ENCODE results near the gene NOL4L.

The NOL4L gene

GRCh38 chr20:32559753-32560380 is 25.3 kb downstream of the NOL4L start:
- DNase-seq (ENCODE audit: low read depth) = peak; percentile 28
- H3K4me3 ChIP-seq (ENCODE audit: low read depth, low read length) = no peak overlapping the region
- TF ChIP-seq MYC (IDR thresholded peaks at IDR 0.05; ENCODE audit: low read depth, low read length) (no peak), POLR2A (IDR thresholded peaks at IDR 0.05; ENCODE audit: extremely low read depth, insufficient read length) (no peak), MAX (IDR thresholded peaks at IDR 0.05; ENCODE audit: low read depth, low read length) (no peak)
- TF ChIP-seq, protein P1, sequence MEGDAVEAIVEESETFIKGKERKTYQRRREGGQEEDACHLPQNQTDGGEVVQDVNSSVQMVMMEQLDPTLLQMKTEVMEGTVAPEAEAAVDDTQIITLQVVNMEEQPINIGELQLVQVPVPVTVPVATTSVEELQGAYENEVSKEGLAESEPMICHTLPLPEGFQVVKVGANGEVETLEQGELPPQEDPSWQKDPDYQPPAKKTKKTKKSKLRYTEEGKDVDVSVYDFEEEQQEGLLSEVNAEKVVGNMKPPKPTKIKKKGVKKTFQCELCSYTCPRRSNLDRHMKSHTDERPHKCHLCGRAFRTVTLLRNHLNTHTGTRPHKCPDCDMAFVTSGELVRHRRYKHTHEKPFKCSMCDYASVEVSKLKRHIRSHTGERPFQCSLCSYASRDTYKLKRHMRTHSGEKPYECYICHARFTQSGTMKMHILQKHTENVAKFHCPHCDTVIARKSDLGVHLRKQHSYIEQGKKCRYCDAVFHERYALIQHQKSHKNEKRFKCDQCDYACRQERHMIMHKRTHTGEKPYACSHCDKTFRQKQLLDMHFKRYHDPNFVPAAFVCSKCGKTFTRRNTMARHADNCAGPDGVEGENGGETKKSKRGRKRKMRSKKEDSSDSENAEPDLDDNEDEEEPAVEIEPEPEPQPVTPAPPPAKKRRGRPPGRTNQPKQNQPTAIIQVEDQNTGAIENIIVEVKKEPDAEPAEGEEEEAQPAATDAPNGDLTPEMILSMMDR (IDR thresholded peaks at IDR 0.05; ENCODE audit: low read depth, low read length) = no peak

DNA sequence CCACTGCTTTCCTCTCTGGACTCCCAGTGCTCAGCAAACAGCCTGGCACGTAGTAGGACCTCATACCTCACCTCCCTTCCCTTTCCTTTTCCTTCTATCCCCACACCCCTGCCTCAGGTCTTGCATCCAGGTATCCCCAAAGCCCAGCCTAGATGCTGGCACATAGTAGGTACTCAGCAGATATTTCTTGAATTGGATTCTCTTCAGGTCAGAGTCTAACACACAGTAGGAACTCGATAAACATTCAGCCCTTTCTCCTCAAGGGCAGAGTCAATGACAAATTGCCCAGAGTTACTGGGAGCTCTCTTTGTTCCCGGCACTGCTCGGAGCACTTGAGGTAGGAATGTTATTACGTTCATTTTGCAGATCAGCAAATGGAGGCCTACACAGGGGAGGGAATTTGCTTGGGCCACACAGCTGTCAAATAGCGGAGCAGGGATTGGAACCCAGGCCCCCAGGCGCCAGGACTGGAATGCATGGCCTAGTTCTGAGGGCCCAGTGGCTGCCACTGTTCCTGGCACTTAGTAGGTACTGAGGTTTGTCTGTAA is 25.9 kb downstream of the NOL4L start:
- H3K4me3 ChIP-seq (ENCODE audit: low read depth, low read length) = no peak overlapping the region
- DNase-seq (ENCODE audit: low read depth) = no peak
- TF ChIP-seq MYC (IDR thresholded peaks at IDR 0.05; ENCODE audit: low read depth, low read length) = no peak
- no peak for TF ChIP-seq POLR2A (IDR thresholded peaks at IDR 0.05; ENCODE audit: extremely low read depth, insufficient read length)
- no peak for TF ChIP-seq MAX (IDR thresholded peaks at IDR 0.05; ENCODE audit: low read depth, low read length)
- TF ChIP-seq, protein P1 (IDR thresholded peaks at IDR 0.05; ENCODE audit: low read depth, low read length) = no peak

DNA sequence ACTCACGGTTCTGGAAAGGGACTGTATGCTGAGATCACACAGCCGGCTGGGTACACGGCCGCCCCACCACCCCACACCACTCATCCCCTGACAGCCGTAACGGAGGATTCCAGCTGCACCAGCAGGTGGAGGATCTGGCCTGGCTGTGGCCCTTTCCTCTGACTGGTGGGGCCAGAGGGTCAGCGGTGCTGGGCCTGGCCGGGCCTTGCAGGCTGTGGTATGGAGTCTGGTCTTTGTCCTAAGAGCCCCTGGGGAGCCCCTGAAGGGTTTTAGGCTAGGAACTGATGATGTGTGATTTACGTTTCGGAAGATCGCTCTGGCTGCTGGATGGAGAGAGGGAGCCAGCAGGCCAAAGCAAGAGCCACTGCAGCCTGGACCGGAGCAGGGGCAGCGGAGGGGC is 26.6 kb downstream of the NOL4L start:
- TF ChIP-seq, protein P1 (IDR thresholded peaks at IDR 0.05; ENCODE audit: low read depth, low read length) = no peak
- TF ChIP-seq POLR2A (IDR thresholded peaks at IDR 0.05; ENCODE audit: extremely low read depth, insufficient read length) (no peak), MYC (IDR thresholded peaks at IDR 0.05; ENCODE audit: low read depth, low read length) (no peak), MAX (IDR thresholded peaks at IDR 0.05; ENCODE audit: low read depth, low read length) (no peak)
- no peak overlapping the region for H3K4me3 ChIP-seq (ENCODE audit: low read depth, low read length)
- DNase-seq (ENCODE audit: low read depth) = no peak

DNA sequence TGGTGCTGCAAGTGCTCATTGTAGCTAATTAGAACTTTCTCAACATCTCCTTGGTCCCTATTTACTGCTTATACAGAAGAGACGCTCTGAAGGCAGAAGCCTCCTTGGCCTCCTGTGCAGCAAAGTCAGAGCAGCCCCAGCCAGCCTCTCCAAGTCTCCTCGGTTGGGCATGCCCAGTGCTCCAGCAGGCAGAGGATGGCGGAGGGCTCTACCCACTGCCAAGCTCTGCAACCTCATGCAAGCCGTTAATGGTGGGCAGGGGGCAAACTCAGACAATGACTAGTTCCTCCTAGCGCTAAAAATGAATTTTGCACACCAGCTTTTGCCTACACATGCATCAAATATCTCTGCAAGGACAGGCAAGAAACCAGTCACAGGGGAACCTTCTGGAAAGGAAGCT is 27.8 kb downstream of the NOL4L start:
- no peak for DNase-seq (ENCODE audit: low read depth)
- no peak overlapping the region for H3K4me3 ChIP-seq (ENCODE audit: low read depth, low read length)
- no peak for TF ChIP-seq POLR2A (IDR thresholded peaks at IDR 0.05; ENCODE audit: extremely low read depth, insufficient read length)
- TF ChIP-seq MAX (IDR thresholded peaks at IDR 0.05; ENCODE audit: low read depth, low read length) = no peak
- TF ChIP-seq, protein P1 (IDR thresholded peaks at IDR 0.05; ENCODE audit: low read depth, low read length) = no peak
- TF ChIP-seq MYC (IDR thresholded peaks at IDR 0.05; ENCODE audit: low read depth, low read length) = no peak

- no peak overlapping the region for H3K4me3 ChIP-seq (ENCODE audit: low read depth, low read length)
- DNase-seq (ENCODE audit: low read depth) = no peak
- TF ChIP-seq MYC (IDR thresholded peaks at IDR 0.05; ENCODE audit: low read depth, low read length) = no peak
- no peak for TF ChIP-seq POLR2A (IDR thresholded peaks at IDR 0.05; ENCODE audit: extremely low read depth, insufficient read length)
- TF ChIP-seq MAX (IDR thresholded peaks at IDR 0.05; ENCODE audit: low read depth, low read length) = no peak
- TF ChIP-seq, protein P1 (IDR thresholded peaks at IDR 0.05; ENCODE audit: low read depth, low read length) = no peak
Observed at GRCh38 chr20:32556312-32557184, 28.6 kb downstream of the NOL4L start.

All from NB4 (cell line).